Astrocyte of the hippocampus (primary cell): Measurements from ENCODE around the gene ADARB2.
A peak's percentile ranks its signal among the peaks of the same experiment; 100 is the strongest.

Experiments used
- DNase-seq: peaks from one replicate; pipeline ENCODE4 v3.0.0; 2011; ENCODE audit warnings: low read depth, low spot score

Gene ADARB2

GRCh38 chr10:1293636-1294435, 443.5 kb downstream of the ADARB2 start:
- DNase-seq: no peak

- DNase-seq: no peak
Measured at GRCh38 chr10:1293157-1293556, 444.2 kb downstream of the ADARB2 start.

- DNase-seq: no peak
Measured at GRCh38 chr10:1292611-1293031, 444.7 kb downstream of the ADARB2 start.

GRCh38 chr10:1291178-1292090, 445.9 kb downstream of the ADARB2 start:
- no peak for DNase-seq

GRCh38 chr10:1290071-1290471, 447.3 kb downstream of the ADARB2 start:
- no peak for DNase-seq

GRCh38 chr10:1289591-1289990, 447.7 kb downstream of the ADARB2 start:
- peak; percentile 16 for DNase-seq

GRCh38 chr10:1287971-1288401, 449.3 kb downstream of the ADARB2 start:
- no peak for DNase-seq

- no peak for DNase-seq
Measured at GRCh38 chr10:1287487-1287886, 449.8 kb downstream of the ADARB2 start.

GRCh38 chr10:1284076-1284475, 453.2 kb downstream of the ADARB2 start:
- DNase-seq: no peak

- no peak for DNase-seq
Measured at GRCh38 chr10:1281405-1281782, 455.9 kb downstream of the ADARB2 start.

GRCh38 chr10:1280466-1281404, 456.6 kb downstream of the ADARB2 start:
- no peak for DNase-seq

- DNase-seq: no peak
Measured at GRCh38 chr10:1278306-1278705, 459.0 kb downstream of the ADARB2 start.

GRCh38 chr10:1274701-1275544, 462.4 kb downstream of the ADARB2 start:
- no peak for DNase-seq

- DNase-seq: no peak
Measured at GRCh38 chr10:1274111-1274661, 463.1 kb downstream of the ADARB2 start.

- no peak for DNase-seq
Measured at GRCh38 chr10:1273372-1274105, 463.8 kb downstream of the ADARB2 start.

- no peak for DNase-seq
Measured at GRCh38 chr10:1272777-1273161, 464.6 kb downstream of the ADARB2 start.

GRCh38 chr10:1272079-1272776, 465.1 kb downstream of the ADARB2 start:
- DNase-seq: no peak

- DNase-seq: no peak
Measured at GRCh38 chr10:1270906-1271305, 466.4 kb downstream of the ADARB2 start.

- DNase-seq: no peak
Measured at GRCh38 chr10:1270490-1270889, 466.8 kb downstream of the ADARB2 start.
